Keratinocyte (primary cell): ENCODE measurements around the gene CAMKMT.

Experiments used
- EZH2 ChIP-seq: IDR thresholded peaks from one replicate; pipeline ENCODE4 v1.6.1; 2012; ENCODE audit warnings: inconsistent platforms, mild to moderate bottlenecking, low read length, moderate library complexity
- TF ChIP-seq, protein P1 (sequence below), 3 experiments: IDR thresholded peaks in 1 of 3; conservative IDR thresholded peaks in 1 of 3; optimal IDR thresholded peaks in 1 of 3; 2 replicates in 2 of 3; 3 replicates in 1 of 3; pipeline versions ENCODE3 to v1.5.1; 2011; ENCODE audit warnings: low read length in 3 of 3, mild to moderate bottlenecking in 3 of 3, moderate library complexity in 2 of 3, control low read depth in 1 of 3, inconsistent platforms in 1 of 3; ENCODE audit not compliant: insufficient read depth in 2 of 3; ENCODE audit errors: extremely low read depth in 1 of 3

DNA sequence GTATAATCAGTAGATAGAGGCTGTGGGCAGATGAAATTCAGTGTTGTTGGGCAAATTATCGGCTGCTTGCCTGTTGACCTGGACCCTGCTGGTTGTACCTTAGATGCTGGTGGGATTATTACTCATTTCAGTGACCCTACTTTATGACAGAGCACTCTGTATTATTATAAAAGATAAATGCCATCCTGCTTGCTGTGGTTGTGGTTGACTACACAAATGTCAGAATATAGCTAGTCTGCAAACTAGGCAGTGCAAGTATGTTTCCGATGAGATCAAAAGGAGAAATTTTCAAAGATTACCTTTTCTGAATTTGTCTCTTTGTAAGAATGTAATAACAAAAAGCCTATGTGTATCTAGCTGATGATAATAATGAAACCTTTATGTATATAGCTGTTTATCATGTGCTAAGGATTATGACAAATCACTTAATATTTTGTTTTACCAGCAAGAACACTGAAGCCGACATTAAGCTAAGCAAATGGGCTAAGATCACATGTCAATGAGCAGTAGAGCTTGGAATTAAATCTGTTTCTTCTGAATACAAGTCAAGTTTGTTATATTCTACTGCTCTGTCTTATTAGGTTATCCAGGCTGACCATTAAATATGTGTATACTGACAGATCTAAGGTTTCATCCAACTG is 219.2 kb downstream of the CAMKMT start:
- TF ChIP-seq, protein P1, sequence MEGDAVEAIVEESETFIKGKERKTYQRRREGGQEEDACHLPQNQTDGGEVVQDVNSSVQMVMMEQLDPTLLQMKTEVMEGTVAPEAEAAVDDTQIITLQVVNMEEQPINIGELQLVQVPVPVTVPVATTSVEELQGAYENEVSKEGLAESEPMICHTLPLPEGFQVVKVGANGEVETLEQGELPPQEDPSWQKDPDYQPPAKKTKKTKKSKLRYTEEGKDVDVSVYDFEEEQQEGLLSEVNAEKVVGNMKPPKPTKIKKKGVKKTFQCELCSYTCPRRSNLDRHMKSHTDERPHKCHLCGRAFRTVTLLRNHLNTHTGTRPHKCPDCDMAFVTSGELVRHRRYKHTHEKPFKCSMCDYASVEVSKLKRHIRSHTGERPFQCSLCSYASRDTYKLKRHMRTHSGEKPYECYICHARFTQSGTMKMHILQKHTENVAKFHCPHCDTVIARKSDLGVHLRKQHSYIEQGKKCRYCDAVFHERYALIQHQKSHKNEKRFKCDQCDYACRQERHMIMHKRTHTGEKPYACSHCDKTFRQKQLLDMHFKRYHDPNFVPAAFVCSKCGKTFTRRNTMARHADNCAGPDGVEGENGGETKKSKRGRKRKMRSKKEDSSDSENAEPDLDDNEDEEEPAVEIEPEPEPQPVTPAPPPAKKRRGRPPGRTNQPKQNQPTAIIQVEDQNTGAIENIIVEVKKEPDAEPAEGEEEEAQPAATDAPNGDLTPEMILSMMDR (optimal IDR thresholded peaks at IDR 0.05 in 1 of 3, IDR thresholded peaks at IDR 0.05 in 1 of 3, conservative IDR thresholded peaks at IDR 0.05 in 1 of 3; ENCODE audit: extremely low read depth in 1 of 3, insufficient read depth in 2 of 3, low read length in 3 of 3), result no peak
- no peak for TF ChIP-seq EZH2
